HL-60/S4 treated with retinoic acid at 250 ng/mL for 4 days and 3 days (cell line): ENCODE results near the gene IGFL2.
"Not testable (repeated sequence)": the region's sequence is repeated elsewhere in the genome, so short reads cannot be mapped to it uniquely, and the experiment has no call there.

Experiments used
- in situ Hi-C: fragments of 300-500 bp; cut with MboI; formaldehyde crosslinking; loops from 2 replicates; pipeline ENCODE4 v1.7.0; 2022; ENCODE audit warnings: low sequenced_read_pairs

Gene IGFL2

GRCh38 chr19:46141421-46141820 lies 6.6 kb upstream of the IGFL2 start:
- in situ Hi-C loops: no loop called here

GRCh38 chr19:46142294-46142693 lies 5.7 kb upstream of the IGFL2 start:
- in situ Hi-C loops: no loop called here

- in situ Hi-C loops: no loop called here
These were observed 3.3 kb upstream of the IGFL2 start for GRCh38 chr19:46144756-46145155.

GRCh38 chr19:46147166-46147740 lies 785 bp upstream of the IGFL2 start:
- in situ Hi-C loops: no loop called here

GRCh38 chr19:46150606-46151005 lies 2.6 kb downstream of the IGFL2 start:
- in situ Hi-C loops: no loop called here

GRCh38 chr19:46155237-46155636 lies 7.2 kb downstream of the IGFL2 start:
- in situ Hi-C loops: no loop called here

- in situ Hi-C loops: no loop called here
These were observed 11.6 kb downstream of the IGFL2 start for GRCh38 chr19:46159418-46160232.

GRCh38 chr19:46160233-46160775 lies 12.3 kb downstream of the IGFL2 start:
- in situ Hi-C loops: no loop called here

GRCh38 chr19:46161642-46162257 lies 13.7 kb downstream of the IGFL2 start:
- in situ Hi-C loops: not testable (repeated sequence)

- in situ Hi-C loops: no loop called here
These were observed 14.7 kb downstream of the IGFL2 start for GRCh38 chr19:46162731-46163130.

GRCh38 chr19:46173886-46174480 lies 25.9 kb downstream of the IGFL2 start:
- in situ Hi-C loops: no loop called here

GRCh38 chr19:46176116-46176860 lies 28.2 kb downstream of the IGFL2 start:
- in situ Hi-C loops: no loop called here

GRCh38 chr19:46179076-46179759 lies 31.2 kb downstream of the IGFL2 start:
- in situ Hi-C loops: no loop called here

GRCh38 chr19:46180701-46181387 lies 32.8 kb downstream of the IGFL2 start:
- in situ Hi-C loops: no loop called here

GRCh38 chr19:46181388-46181779 lies 33.3 kb downstream of the IGFL2 start:
- in situ Hi-C loops: no loop called here

- in situ Hi-C loops: no loop called here
These were observed 34.4 kb downstream of the IGFL2 start for GRCh38 chr19:46182476-46182875.

- in situ Hi-C loops: not testable (repeated sequence)
These were observed 37.0 kb downstream of the IGFL2 start for GRCh38 chr19:46184775-46185710.

- in situ Hi-C loops: no loop called here
These were observed 38.2 kb downstream of the IGFL2 start for GRCh38 chr19:46186101-46186716.
